ENCODE measurements around the gene RMDN3.
A peak's percentile ranks its signal among the peaks of the same experiment; 100 is the strongest.

The RMDN3 gene

GRCh38 chr15:40693904-40694687 lies 61.0 kb downstream of the RMDN3 start:
- H3K27me3 ChIP-seq: no peaks in the 10 kb centered on the region
- H3K36me3 ChIP-seq: peaks cover 5% of the 10 kb centered on the region; the same call in 1 of the 2 replicates
- TF ChIP-seq CTCF (IDR thresholded peaks at IDR 0.05; ENCODE audit: low read depth, low read length): no peak
- H3K9me3 ChIP-seq: no peaks in the 10 kb centered on the region
- H3K4me3 ChIP-seq (ENCODE audit: low read depth, low read length): peak overlapping the region; percentile 98
- DNase-seq: no peak
- no peaks in the 10 kb centered on the region for H3K4me1 ChIP-seq

DNA sequence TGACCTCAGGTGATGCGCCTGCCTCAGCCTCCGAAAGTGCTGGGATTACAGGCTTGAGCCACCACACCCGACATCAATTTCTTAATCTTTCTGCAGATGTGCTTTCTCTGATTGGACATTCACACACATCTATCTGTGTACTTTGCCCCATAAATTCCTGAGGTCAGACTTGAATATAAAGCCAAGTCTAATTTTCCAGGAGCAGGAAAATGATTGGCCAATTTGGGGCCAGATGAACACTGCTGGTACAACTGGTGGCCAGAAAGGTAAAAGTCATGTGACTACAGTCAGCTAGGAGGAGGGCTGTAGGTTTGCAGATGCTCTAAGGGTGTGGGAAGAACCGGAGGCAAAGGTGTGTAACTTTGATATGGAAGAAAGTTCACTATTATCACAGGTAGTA lies 63.3 kb downstream of the RMDN3 start:
- Histone ChIP-seq H3K9me3 (no peaks in the 10 kb centered on the region), H3K4me3 (ENCODE audit: low read depth, low read length) (no peak overlapping the region), H3K36me3 (no peaks in the 10 kb centered on the region), H3K4me1 (no peaks in the 10 kb centered on the region), H3K27me3 (no peaks in the 10 kb centered on the region)
- DNase-seq: no peak
- no peak for TF ChIP-seq CTCF (IDR thresholded peaks at IDR 0.05; ENCODE audit: low read depth, low read length)

DNA sequence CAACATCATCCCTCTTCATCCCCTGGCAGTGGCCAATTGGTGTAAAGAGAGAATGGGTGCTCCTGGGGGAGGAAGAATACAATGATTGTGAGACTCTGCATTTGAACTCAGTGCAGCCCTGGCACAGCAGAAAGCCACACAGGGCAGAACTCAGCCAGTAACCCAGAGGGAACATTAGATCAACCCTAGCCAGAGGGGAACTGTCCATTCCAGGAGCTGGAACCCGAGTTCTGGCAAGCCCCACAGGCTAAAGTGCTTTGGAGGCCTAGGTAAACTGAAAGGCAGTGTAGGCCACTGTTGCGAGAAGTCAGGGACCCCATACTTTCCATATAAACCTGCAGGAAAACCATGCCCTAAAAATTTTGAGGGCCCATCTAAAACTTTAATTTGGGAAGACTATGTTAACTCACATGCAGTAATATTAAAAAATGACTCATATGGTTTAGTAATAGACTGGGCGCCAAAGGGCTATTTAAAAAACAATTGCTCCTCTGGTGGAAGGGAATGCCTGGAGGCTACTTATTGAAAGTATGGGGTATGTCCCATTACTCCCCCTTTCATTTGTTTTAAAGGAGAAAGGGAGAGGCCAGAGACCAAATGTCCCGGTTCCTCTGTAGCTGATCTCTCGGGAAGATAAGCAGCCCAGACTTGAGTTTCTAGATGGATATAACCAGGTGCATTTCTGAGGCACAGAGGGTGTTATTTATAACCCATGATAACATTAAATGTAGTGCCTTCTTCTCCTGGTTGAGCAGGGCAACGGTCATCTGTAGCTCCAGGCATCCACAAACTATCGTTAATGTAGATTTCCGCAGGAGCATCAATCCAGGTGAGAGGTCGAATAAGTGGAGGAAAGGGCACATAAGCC lies 65.9 kb downstream of the RMDN3 start:
- Histone ChIP-seq H3K9me3 (no peaks in the 10 kb centered on the region), H3K4me3 (ENCODE audit: low read depth, low read length) (no peak overlapping the region), H3K36me3 (no peaks in the 10 kb centered on the region), H3K4me1 (no peaks in the 10 kb centered on the region; the same call in 1 of the 2 replicates), H3K27me3 (no peaks in the 10 kb centered on the region)
- no peak for DNase-seq
- no peak for TF ChIP-seq CTCF (IDR thresholded peaks at IDR 0.05; ENCODE audit: low read depth, low read length)

All from BE2C (cell line).